HepG2 (cell line): ENCODE measurements around the gene CHST3. TPM values are rescaled to one million over a fixed set of nuclear protein-coding genes. Genes with fewer than 3 reads are reported as not detected.
A peak's percentile ranks its signal among the peaks of the same experiment; 100 is the strongest.

Experiments
- CREB1 ChIP-seq, 2 experiments: fragments of 450-650 bp in 1 of 2; IDR thresholded peaks; 2 replicates each; pipeline ENCODE4 v1.6.1; 2016 to 2017; ENCODE audit warnings: control low read depth in 1 of 2, mild to moderate bottlenecking in 1 of 2, missing compliant biosample characterization in 1 of 2, missing genetic modification characterization in 1 of 2
- ELF3 ChIP-seq: IDR thresholded peaks from 2 replicates; pipeline ENCODE4 v1.6.1; 2016; ENCODE audit warnings: missing genetic modification reagents, missing compliant biosample characterization
- FIP1L1 ChIP-seq: fragments of 200-400 bp; formaldehyde crosslinking; IDR thresholded peaks from 2 replicates; pipeline ENCODE4 v1.6.1; 2018; ENCODE audit warnings: low read depth, mild to moderate bottlenecking, low read length, moderate library complexity, borderline replicate concordance; ENCODE audit not compliant: insufficient read depth
- FOXA1 ChIP-seq, 2 experiments: fragments of 450-650 bp in 1 of 2; sonication (generic) in 1 of 2; formaldehyde crosslinking in 1 of 2; IDR thresholded peaks; 2 replicates each; pipeline versions ENCODE4 v1.4.0 to v1.6.1; 2016 to 2020; ENCODE audit warnings: missing genetic modification reagents in 1 of 2
- MED8 ChIP-seq: sonication (generic); formaldehyde crosslinking; IDR thresholded peaks from 2 replicates; pipeline ENCODE4 v1.8.1; 2023; ENCODE audit warnings: mild to moderate bottlenecking, missing genetic modification reagents; ENCODE audit not compliant: insufficient replicate concordance
- MIER3 ChIP-seq: IDR thresholded peaks from 2 replicates; pipeline ENCODE4 v1.6.1; 2016; ENCODE audit warnings: missing compliant biosample characterization, borderline replicate concordance
- NCOR1 ChIP-seq: fragments of 200-600 bp; sonication (generic); IDR thresholded peaks from 2 replicates; pipeline ENCODE4 v1.7.0; 2017; ENCODE audit warnings: antibody characterized with exemption, low read length, borderline replicate concordance
- PRPF4 ChIP-seq: fragments of 200-400 bp; formaldehyde crosslinking; IDR thresholded peaks from 2 replicates; pipeline ENCODE4 v1.6.1; 2016; ENCODE audit warnings: low read length, low read depth; ENCODE audit not compliant: poor library complexity, severe bottlenecking
- RNF219 ChIP-seq: sonication (generic); formaldehyde crosslinking; IDR thresholded peaks from 2 replicates; pipeline ENCODE4 v1.5.0; 2020; ENCODE audit warnings: mild to moderate bottlenecking, missing genetic modification reagents
- SATB2 ChIP-seq: sonication (generic); formaldehyde crosslinking; IDR thresholded peaks from 2 replicates; pipeline ENCODE4 v1.5.0; 2020; ENCODE audit warnings: missing genetic modification reagents
- SRSF1 ChIP-seq: fragments of 200-400 bp; formaldehyde crosslinking; optimal IDR thresholded peaks from 2 replicates; pipeline ENCODE3; 2017; ENCODE audit warnings: mild to moderate bottlenecking, low read depth, low read length, moderate library complexity
- TP53 ChIP-seq: sonication (generic); formaldehyde crosslinking; conservative IDR thresholded peaks from 2 replicates; pipeline ENCODE4 v1.4.0; 2020; ENCODE audit warnings: missing genetic modification reagents
- U2AF1 ChIP-seq: fragments of 200-400 bp; formaldehyde crosslinking; optimal IDR thresholded peaks from 2 replicates; pipeline ENCODE3; 2017; ENCODE audit warnings: mild to moderate bottlenecking, low read depth, low read length
- YEATS4 ChIP-seq: sonication (generic); formaldehyde crosslinking; IDR thresholded peaks from 2 replicates; pipeline ENCODE4 v1.4.0; 2020; ENCODE audit warnings: missing genetic modification reagents, borderline replicate concordance
- ZFP90 ChIP-seq: sonication (generic); formaldehyde crosslinking; IDR thresholded peaks from 2 replicates; pipeline ENCODE4 v1.8.0; 2022; ENCODE audit warnings: missing genetic modification reagents, mild to moderate bottlenecking, inconsistent platforms, borderline replicate concordance
- ZFY ChIP-seq: sonication (generic); formaldehyde crosslinking; IDR thresholded peaks from 2 replicates; pipeline ENCODE4 v1.4.0; 2020; ENCODE audit warnings: missing genetic modification reagents
- ZNF274 ChIP-seq: sonication (generic); formaldehyde crosslinking; IDR thresholded peaks from 2 replicates; pipeline ENCODE4 v1.5.1; 2020; ENCODE audit warnings: mild to moderate bottlenecking, missing genetic modification reagents
- ZNF326 ChIP-seq: sonication (generic); formaldehyde crosslinking; IDR thresholded peaks from 2 replicates; pipeline ENCODE4 v1.4.0; 2020; ENCODE audit warnings: missing genetic modification reagents, borderline replicate concordance
- ZNF530 ChIP-seq: sonication (generic); formaldehyde crosslinking; IDR thresholded peaks from 2 replicates; pipeline ENCODE4 v1.5.0; 2020; ENCODE audit warnings: low read depth, mild to moderate bottlenecking, missing genetic modification reagents
- ZSCAN25 ChIP-seq: sonication (generic); formaldehyde crosslinking; IDR thresholded peaks from 2 replicates; pipeline ENCODE4 v1.8.0; 2022; ENCODE audit warnings: mild to moderate bottlenecking, missing genetic modification reagents
- ZSCAN31 ChIP-seq: sonication (generic); formaldehyde crosslinking; IDR thresholded peaks from 2 replicates; pipeline ENCODE4 v1.5.0; 2020; ENCODE audit warnings: low read depth, mild to moderate bottlenecking, missing genetic modification reagents
- polyA plus RNA-seq, 8 experiments: library from polyadenylated mRNA; depleted of rRNA in 3 of 8; stranded (reverse) in 7 of 8; unstranded in 1 of 8; fragments of >200 nt; fragmentation: Illumina TruSeq in 4 of 8; extraction: Trizol in 4 of 8; gene quantifications; 2 replicates each; pipeline versions ENCODE4 v1.2.1 to v1.2.3, GENCODE V29; 2011 to 2016; ENCODE audit warnings: low read depth in 4 of 8, missing spikeins in 1 of 8, mixed read lengths in 1 of 8; ENCODE audit not compliant: insufficient read depth in 1 of 8
- total RNA-seq, 5 experiments: library from RNA; depleted of rRNA; stranded (reverse); fragments of >200 nt; fragmentation: Illumina TruSeq; extraction: Trizol; gene quantifications; 2 replicates each; pipeline ENCODE4 v1.2.3, GENCODE V29; 2016; ENCODE audit warnings: low read depth in 1 of 5
- TF ChIP-seq, protein P1 (sequence below): sonication (generic); formaldehyde crosslinking; IDR thresholded peaks from 2 replicates; pipeline ENCODE4 v1.8.0; 2022; ENCODE audit warnings: mild to moderate bottlenecking, missing genetic modification reagents; ENCODE audit not compliant: insufficient replicate concordance
- TF ChIP-seq, protein P2 (sequence below): sonication (generic); formaldehyde crosslinking; IDR thresholded peaks from 2 replicates; pipeline ENCODE4 v1.5.0; 2020; ENCODE audit warnings: mild to moderate bottlenecking, missing genetic modification reagents, moderate library complexity

CHST3 gene
- total and polyA plus RNA-seq, 2 of the 13 experiments (the other 11 are each of a cell fraction or from before 2014, with no cell fraction given): 7.2 to 18.7 TPM

GRCh38 chr10:71981015-71981875 is 17.1 kb downstream of the CHST3 start (continued):
- TF ChIP-seq, protein P1, sequence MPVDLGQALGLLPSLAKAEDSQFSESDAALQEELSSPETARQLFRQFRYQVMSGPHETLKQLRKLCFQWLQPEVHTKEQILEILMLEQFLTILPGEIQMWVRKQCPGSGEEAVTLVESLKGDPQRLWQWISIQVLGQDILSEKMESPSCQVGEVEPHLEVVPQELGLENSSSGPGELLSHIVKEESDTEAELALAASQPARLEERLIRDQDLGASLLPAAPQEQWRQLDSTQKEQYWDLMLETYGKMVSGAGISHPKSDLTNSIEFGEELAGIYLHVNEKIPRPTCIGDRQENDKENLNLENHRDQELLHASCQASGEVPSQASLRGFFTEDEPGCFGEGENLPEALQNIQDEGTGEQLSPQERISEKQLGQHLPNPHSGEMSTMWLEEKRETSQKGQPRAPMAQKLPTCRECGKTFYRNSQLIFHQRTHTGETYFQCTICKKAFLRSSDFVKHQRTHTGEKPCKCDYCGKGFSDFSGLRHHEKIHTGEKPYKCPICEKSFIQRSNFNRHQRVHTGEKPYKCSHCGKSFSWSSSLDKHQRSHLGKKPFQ: no peak
- TF ChIP-seq SATB2 (no peak), MED8 (CRISPR knock-in tag) (no peak), ZNF274 (0 out of 2 replicates have a peak, but pooled peaks have one; percentile 23), ZNF530 (CRISPR knock-in tag) (no peak), SRSF1 (peak; percentile 76), U2AF1 (peak; percentile 58), YEATS4 (CRISPR knock-in tag) (peak; percentile 29; the same call in 1 of the 2 replicates), FIP1L1 (0 out of 2 replicates have a peak, but pooled peaks have one; percentile 28), FOXA1 (IDR thresholded peaks at IDR 0.05) (no peak), FOXA1 (CRISPR knock-in tag; IDR thresholded peaks at IDR 0.05) (0 out of 2 replicates have a peak, but pooled peaks have one; percentile 2), ZNF326 (CRISPR knock-in tag) (no peak), RNF219 (CRISPR knock-in tag) (no peak), ELF3 (CRISPR knock-in tag) (peak; percentile 47; the same call in 1 of the 2 replicates), NCOR1 (0 out of 2 replicates have a peak, but pooled peaks have one; percentile 41), CREB1 (IDR thresholded peaks at IDR 0.05) (no peak), CREB1 (CRISPR knock-in tag; IDR thresholded peaks at IDR 0.05) (peak; percentile 34; the same call in 1 of the 2 replicates), ZFP90 (0 out of 2 replicates have a peak, but pooled peaks have one; percentile 21), ZSCAN25 (CRISPR knock-in tag) (0 out of 2 replicates have a peak, but pooled peaks have one; percentile 22), ZSCAN31 (CRISPR knock-in tag) (peak; percentile 74), TP53 (CRISPR knock-in tag) (no peak), MIER3 (CRISPR knock-in tag) (no peak), PRPF4 (no peak), ZFY (peak; percentile 53)
- TF ChIP-seq, protein P2, sequence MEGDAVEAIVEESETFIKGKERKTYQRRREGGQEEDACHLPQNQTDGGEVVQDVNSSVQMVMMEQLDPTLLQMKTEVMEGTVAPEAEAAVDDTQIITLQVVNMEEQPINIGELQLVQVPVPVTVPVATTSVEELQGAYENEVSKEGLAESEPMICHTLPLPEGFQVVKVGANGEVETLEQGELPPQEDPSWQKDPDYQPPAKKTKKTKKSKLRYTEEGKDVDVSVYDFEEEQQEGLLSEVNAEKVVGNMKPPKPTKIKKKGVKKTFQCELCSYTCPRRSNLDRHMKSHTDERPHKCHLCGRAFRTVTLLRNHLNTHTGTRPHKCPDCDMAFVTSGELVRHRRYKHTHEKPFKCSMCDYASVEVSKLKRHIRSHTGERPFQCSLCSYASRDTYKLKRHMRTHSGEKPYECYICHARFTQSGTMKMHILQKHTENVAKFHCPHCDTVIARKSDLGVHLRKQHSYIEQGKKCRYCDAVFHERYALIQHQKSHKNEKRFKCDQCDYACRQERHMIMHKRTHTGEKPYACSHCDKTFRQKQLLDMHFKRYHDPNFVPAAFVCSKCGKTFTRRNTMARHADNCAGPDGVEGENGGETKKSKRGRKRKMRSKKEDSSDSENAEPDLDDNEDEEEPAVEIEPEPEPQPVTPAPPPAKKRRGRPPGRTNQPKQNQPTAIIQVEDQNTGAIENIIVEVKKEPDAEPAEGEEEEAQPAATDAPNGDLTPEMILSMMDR (CRISPR knock-in tag): 0 out of 2 replicates have a peak, but pooled peaks have one; percentile 15
